ENCODE results near the gene SLC5A9.
"Not testable (repeated sequence)": the region's sequence is repeated elsewhere in the genome, so short reads cannot be mapped to it uniquely, and the experiment has no call there.

SLC5A9 gene

DNA sequence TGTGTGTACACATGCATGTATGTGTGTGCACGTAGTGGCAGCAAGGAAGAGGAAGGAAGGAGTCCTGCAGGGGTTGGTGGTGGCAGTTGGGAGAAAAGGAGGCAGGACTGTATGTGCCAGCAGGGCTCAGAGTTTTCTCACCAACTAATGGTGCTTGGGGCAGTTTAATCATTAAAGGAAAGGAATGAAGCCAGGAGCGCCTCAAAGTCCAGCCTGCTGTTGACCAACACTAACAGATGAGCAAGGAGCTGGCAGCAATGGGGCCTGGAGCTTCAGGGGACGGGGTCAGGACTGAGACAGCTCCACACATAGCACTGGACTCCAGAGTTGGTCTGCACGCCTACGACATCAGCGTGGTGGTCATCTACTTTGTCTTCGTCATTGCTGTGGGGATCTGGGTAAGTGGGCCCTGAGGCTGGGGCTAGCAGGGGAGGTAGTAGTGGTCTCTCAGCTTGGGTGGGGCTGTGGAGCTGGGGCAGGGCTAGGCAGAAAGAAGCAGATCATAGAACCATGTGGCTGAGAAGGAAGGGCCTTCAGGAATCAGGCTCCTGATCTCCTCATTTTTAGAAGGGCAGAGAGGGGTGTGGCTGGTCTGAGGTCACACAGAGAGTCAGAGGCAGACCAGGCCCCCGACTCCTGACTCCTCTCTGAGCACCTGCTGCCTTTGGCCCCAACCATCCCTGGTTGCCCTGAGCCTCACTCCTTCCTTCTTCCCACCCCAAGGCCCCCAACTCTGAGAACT lies at the start of gene SLC5A9:
SLC5A9 (plus strand) TSS at position 216 of the 742 bp plus-strand sequence; CDS start at position 237, 21 bp downstream.
- DNase-seq = no peak

- DNase-seq = no peak
Measured at GRCh38 chr1:48175116-48175515, 47.4 kb upstream of the SLC5A9 start.

DNA sequence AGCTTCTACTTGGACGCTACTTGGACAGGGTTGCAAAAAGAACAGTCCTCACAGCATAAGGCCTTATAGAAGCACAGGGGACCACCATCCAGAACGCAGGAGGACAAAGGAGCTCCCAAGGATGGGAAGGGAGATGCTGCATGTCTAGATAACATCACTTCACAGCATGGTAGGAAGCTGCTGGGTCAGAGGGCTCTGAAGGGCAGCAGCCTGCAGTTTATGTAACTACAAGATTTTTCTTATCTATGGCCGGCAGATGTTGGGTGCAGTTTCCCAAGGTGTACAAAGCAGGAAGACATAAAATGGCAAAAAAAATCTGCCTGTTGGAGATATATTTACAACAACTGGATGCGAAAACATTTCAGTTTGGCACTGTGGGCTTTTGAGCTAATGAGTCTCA lies 45.3 kb upstream of the SLC5A9 start:
- no peak for DNase-seq

GRCh38 chr1:48181669-48182367 lies 40.7 kb upstream of the SLC5A9 start:
- no peak for DNase-seq

GRCh38 chr1:48182439-48182838 lies 40.1 kb upstream of the SLC5A9 start:
- DNase-seq = no peak

DNA sequence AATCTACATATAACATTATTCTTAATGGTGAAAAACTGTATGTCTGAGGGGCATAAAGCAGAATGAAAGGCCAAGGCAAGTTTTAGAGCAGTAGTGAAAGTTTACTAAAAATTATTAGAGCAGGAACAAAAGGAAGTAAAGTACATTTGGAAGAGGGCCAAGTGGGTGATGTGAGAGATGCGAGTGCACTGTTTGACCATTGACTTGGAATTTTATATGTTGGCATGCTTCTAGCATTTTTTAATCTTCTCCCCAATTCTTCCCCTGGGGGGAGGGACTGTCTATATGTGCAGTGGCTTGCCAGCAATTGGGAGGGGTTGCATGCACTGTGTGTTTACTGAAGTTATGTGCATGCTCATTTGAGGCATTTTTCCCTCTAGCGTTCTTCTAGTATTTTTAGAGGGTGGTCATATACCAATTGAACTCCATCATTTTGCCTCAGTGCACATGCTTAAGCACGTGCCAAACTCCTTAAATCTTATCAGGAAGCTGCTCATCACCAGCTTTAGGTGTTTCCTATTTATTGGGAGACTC lies 36.1 kb upstream of the SLC5A9 start:
- DNase-seq = no peak

GRCh38 chr1:48187969-48188563 lies 34.5 kb upstream of the SLC5A9 start:
- DNase-seq = no peak

- DNase-seq = no peak
Measured at GRCh38 chr1:48190881-48191280, 31.6 kb upstream of the SLC5A9 start.

- DNase-seq = no peak
Measured at GRCh38 chr1:48194801-48195200, 27.7 kb upstream of the SLC5A9 start.

DNA sequence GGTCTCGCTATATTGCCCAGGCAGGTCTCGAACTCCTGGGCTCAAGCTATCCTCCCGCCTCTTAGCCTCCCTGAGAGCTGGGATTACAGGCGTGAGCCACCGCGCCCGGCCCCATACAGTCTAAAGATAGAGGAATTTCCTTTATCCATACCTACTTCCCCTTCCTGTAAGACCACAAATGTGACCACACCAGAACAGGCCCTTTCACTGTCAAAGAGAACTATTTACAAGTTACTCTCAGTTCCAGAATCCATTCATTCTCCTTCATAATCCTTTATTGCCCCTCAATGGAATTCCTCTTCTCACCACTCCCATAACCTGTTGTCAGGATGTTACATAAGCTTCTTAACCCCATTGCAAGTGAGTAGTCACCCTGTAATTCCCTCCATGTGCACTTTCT lies 26.3 kb upstream of the SLC5A9 start:
- no peak for DNase-seq

DNA sequence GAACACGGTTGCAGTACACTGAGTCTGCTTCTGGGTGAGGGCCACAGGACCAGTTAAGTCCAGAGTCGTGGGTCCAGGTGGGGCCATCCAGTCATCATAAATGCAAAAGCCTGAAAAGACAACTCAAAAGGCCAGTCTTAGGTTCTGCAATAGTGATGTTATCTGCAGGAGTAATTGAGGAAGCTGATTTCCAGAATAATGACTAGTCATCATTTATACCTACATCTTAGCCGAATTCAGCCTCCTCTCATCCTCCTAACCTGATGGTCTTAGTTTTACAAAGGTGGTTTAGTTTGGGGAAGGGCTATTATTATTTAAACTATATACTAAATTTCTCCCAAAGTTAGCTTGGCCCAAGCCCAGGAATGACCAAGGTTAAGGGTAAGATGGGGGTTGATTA lies 23.5 kb upstream of the SLC5A9 start:
- DNase-seq = no peak

- DNase-seq = no peak
Measured at GRCh38 chr1:48200166-48200900, 22.2 kb upstream of the SLC5A9 start.

DNA sequence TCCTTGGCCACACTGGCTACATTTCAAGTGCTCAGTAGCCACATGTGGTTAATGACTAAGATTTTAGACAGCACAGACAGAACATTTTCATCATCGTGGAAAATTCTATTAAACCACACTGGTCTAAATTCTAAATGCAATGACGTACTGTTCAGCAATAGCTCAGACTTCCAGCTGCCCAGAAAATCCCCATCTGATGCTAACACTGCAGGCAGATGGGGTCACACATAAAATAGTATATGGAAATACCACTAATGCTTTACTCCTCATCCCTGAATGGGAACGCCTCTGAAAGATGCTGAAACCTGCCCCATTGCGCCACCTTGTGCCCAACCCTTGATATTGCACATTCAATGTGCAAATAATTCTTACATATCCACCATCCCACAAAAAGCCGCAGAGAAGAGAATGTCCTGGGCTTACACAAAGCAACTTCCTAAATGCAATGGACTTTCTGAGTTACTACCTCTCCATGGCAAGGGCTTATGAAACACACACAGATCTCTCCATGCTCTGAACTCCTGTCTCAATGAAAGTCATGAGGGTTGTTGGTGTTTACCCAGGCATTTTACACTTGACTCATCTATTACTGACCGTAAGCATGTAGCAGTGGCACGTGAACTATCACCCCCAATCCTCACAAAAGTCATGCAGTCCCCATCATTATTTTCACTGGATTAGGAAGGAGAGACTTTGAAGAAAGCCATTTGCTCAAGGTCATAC lies 20.3 kb upstream of the SLC5A9 start:
- DNase-seq = peak; percentile 47 to 52

GRCh38 chr1:48203287-48203900 lies 19.1 kb upstream of the SLC5A9 start:
- no peak for DNase-seq

DNA sequence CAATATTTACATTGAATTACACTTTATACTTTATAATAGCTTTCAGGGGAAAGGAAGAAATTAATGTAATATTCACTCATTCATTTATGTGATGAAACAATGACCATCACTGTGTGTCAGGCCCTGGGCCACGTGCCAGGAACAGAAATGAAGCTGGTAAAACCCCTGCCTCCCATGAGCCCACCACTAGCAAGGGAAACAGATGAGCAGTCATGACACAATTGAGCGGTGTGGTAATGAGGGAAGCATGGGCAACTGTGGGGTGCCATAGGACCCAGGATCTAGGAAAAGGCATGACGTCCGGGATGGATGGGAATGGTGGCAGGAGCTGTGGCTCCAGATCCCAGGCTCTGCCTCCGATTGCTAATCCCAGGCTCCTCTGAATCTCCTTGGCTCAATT lies 17.0 kb upstream of the SLC5A9 start:
- DNase-seq = no peak

DNA sequence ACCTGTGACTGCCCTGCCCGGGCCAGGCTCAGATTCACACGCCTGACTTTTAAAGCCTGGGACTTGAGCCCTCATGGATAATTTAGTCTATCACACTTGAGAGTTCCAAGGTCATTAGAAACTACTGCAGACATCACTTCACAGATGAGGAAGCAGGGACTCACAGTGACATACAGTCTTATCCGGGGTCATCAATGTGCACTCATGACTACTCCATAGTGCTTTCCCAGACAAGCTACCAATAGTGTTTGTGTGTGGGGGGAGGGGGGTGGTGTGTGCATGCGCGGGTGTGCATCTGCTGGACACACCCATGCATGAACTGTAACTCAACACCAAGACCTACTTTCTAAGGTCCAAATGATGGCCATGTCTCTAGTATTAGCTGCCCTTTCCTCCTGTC lies 16.1 kb upstream of the SLC5A9 start:
- no peak for DNase-seq

GRCh38 chr1:48207131-48207530 lies 15.4 kb upstream of the SLC5A9 start:
- DNase-seq = no peak

GRCh38 chr1:48207536-48208075 lies 14.9 kb upstream of the SLC5A9 start:
- DNase-seq = no peak

GRCh38 chr1:48208251-48208650 lies 14.3 kb upstream of the SLC5A9 start:
- DNase-seq = no peak

DNA sequence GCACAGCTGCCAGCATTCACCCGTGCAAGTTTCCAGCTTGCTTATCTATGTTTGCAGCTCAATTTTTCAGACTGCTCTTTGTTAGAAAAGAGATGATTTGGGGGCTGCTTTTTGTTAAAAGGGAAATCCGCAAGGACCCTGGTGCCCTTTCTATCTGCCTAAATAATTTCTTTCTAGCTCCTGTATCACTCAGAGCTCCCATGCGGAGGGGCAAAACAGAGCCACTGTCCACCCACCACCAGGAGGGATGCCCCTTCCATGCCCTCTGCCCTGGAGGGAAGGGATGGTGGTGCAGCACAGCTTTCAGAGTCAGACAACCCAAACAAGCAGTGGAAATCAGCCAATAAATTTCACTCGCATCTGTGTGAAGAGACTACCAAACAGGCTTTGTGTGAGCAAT lies 13.9 kb upstream of the SLC5A9 start:
- DNase-seq = no peak

- DNase-seq = not testable (repeated sequence)
Measured at GRCh38 chr1:48213462-48213861, 9.1 kb upstream of the SLC5A9 start.

- DNase-seq = not testable (repeated sequence)
Measured at GRCh38 chr1:48214366-48214765, 8.2 kb upstream of the SLC5A9 start.

Measured in CD4-positive, alpha-beta T cell treated with Interferon alpha-2 for 1 hour (primary cell).